ENCODE data around the gene OR2B2.

OR2B2 gene

GRCh38 chr6:27893059-27893835, 18.9 kb downstream of the OR2B2 start:
- peak; percentile 98 for DNase-seq

- no peak for DNase-seq
These were observed 19.5 kb downstream of the OR2B2 start for GRCh38 chr6:27892649-27893058.

- no peak for DNase-seq
These were observed 20.8 kb downstream of the OR2B2 start for GRCh38 chr6:27891320-27891875.

- DNase-seq, result no peak
These were observed 21.5 kb downstream of the OR2B2 start for GRCh38 chr6:27890445-27891319.

GRCh38 chr6:27889628-27890444, 22.4 kb downstream of the OR2B2 start:
- no peak for DNase-seq

- DNase-seq, result no peak
These were observed 22.9 kb downstream of the OR2B2 start for GRCh38 chr6:27889275-27889627.

DNA sequence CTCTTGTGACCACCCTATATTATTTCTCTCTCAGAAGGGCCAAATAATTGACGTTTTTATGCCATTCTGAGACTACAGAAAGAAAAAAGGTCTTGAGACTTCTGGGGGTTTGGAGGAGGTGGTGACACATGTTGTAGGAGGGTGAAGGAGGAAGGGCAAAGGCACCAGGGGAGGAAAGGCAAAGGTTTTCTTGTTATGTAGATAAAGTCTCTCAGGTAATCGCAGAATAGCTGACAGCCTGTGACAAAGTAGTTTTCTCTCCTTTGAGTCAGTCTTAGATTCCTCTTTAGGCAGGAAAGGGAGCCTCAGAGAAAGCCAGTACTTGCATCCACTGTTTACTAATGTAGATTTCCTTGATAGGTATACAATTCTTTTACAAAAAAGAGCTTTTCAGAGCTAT, 23.6 kb downstream of the OR2B2 start:
- no peak for DNase-seq

GRCh38 chr6:27886073-27886472, 26.1 kb downstream of the OR2B2 start:
- DNase-seq, result no peak

GRCh38 chr6:27883136-27883535, 29.1 kb downstream of the OR2B2 start:
- DNase-seq, result no peak

- DNase-seq, result no peak
These were observed 29.6 kb downstream of the OR2B2 start for GRCh38 chr6:27882624-27883023.

DNA sequence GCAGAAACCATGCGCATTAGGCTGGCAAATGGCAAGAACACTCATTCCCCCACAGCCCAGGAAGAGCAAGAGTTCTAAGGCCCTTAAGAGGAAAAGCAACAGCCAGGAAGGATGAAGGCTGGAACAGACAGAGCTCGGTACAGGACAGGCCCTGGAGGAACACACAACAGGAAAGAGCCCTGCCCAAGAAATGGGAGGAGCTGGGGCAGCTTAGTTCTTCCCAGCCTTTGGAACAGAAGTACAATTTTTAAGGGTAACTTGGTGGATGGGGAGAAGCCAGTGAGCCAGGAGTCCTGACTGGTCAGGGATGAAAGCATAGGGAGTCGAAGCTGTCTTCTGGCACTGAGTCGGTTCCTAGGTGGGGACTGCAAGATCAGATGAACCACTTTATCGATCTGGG, 32.4 kb downstream of the OR2B2 start:
- DNase-seq, result no peak

- no peak for DNase-seq
These were observed 38.2 kb downstream of the OR2B2 start for GRCh38 chr6:27874016-27874415.

DNA sequence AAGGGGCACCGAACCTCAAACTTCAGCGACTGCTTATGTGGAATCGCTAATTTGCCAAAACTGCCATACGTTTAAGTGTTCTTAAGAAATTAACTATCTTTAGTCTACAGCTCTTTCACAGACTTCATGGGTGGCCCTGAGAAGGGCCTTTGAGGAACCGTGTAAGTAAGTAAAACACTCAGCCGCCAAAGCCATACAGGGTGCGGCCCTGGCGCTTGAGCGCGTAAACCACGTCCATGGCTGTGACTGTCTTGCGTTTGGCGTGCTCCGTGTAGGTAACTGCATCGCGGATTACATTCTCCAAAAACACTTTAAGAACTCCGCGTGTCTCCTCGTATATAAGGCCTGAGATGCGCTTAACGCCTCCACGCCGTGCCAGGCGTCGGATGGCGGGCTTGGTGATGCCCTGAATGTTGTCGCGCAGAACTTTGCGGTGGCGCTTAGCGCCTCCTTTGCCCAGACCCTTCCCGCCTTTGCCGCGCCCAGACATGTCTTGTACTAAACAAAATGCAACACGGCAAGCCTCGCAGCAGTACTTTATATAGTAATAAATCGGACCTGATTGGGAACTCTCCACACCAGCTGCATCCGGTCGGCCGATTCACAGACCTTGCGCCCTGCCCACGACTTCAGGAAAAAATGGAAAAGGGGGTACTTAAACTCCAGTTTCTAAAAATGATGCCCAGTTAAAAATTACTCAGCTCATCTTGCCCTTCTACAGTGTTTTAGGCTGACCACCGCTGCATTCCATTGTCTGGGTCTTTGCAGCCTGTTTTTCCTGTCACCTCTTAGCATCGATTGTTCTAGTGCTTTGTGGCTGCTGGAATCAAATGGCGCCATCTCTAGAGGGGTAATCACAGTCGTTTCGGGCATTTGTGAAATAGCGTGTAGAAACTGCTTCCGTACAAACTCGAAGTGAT, 38.9 kb downstream of the OR2B2 start:
- DNase-seq, result peak; percentile 47

GRCh38 chr6:27872642-27873020, 39.6 kb downstream of the OR2B2 start:
- no peak for DNase-seq

DNA sequence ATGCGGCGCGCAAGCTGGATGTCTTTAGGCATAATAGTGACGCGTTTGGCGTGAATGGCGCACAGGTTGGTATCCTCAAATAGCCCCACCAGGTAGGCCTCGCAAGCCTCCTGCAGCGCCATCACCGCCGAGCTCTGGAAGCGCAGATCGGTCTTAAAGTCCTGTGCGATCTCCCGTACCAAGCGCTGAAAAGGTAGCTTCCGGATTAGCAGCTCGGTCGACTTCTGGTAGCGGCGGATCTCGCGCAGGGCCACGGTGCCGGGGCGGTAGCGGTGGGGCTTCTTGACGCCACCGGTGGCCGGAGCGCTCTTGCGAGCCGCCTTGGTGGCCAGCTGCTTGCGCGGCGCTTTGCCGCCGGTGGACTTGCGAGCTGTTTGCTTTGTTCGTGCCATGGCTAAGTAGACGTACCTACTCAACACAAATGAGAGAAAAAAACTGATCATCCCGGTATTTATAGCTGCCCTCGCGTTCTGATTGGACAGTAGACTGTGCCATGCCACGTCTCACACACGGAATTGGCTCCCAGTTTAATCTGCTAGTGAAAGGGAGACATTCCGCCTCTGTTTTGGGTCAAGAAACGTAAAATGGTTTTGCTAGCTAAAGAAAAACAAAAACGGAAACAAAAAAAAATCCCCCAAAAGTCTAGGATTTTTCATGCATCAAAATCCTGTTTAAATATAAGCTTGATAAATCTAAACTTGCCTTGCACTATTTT, 40.1 kb downstream of the OR2B2 start:
- peak; percentile 92 for DNase-seq

GRCh38 chr6:27870291-27870870, 41.8 kb downstream of the OR2B2 start:
- DNase-seq, result no peak

GRCh38 chr6:27868311-27868710, 43.9 kb downstream of the OR2B2 start:
- DNase-seq, result no peak

- no peak for DNase-seq
These were observed 44.3 kb downstream of the OR2B2 start for GRCh38 chr6:27867945-27868300.

GRCh38 chr6:27867051-27867944, 44.9 kb downstream of the OR2B2 start:
- DNase-seq, result no peak
